ENCODE measurements around the gene RPRD1B.

DNA sequence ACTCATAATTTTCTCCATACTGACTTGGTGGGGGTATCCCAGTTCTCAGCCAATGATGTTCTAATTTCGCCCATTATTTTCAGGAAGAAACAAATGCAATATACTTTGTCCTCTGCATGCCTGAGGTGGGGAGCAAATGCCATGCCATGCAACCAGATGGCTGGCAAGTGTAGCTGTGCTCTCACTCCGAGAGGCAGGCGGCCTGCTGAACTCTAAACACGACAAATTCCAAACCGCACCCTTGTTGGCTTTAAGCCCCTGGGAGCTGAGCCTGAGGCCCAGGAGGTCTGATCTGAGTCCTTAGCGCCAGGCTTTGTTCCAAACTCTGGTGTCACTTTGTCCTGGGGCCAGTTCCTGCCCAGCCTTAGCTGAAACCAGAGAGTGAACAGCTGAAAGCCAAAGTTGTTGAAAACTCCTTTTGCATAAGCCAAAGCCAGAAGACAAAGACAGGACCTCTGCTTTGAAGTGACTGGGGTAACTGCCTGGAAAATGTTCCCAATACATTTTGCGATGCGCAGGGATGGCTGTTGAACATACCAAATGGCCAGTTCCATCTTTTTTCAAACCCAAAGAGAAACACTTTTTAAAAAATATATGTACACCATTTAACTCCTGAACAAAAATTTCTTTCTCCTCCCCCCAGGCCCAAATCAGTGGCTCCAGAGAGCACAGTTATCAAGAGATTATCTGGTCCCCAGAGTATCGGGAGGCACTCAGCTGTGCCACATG is 46.5 kb upstream of the RPRD1B start:
- TF ChIP-seq POLR2A (IDR thresholded peaks at IDR 0.05): no peak
- TF ChIP-seq CTCF (IDR thresholded peaks at IDR 0.05): no peak
